SU-DHL-6 (cell line): ENCODE results near the gene SUN5.

Experiments used
- H2AFZ ChIP-seq: fragments of 200-600 bp; sonication (generic); 2 replicates; pipeline ENCODE4 v1.6.1; 2014; ENCODE audit warnings: low read depth, mild to moderate bottlenecking, moderate library complexity, mixed read lengths, antibody characterized with exemption, low read length; ENCODE audit not compliant: severe bottlenecking
- H3F3A ChIP-seq: fragments of 200-600 bp; shearing (Covaris generic); 2 replicates; pipeline ENCODE4 v1.6.0; 2016; ENCODE audit warnings: antibody characterized with exemption, mild to moderate bottlenecking; ENCODE audit not compliant: insufficient read depth
- H3K27ac ChIP-seq: fragments of 200-600 bp; sonication (generic); 2 replicates; pipeline ENCODE4 v1.5.1; 2016; ENCODE audit warnings: low read depth, mild to moderate bottlenecking, low read length, moderate library complexity, mixed read lengths
- H3K27me3 ChIP-seq: fragments of 200-600 bp; sonication (generic), shearing (Covaris generic); 2 replicates; pipeline ENCODE4 v1.6.0; 2014; ENCODE audit warnings: mild to moderate bottlenecking, low read length
- H3K36me3 ChIP-seq: fragments of 200-600 bp; sonication (generic); 2 replicates; pipeline ENCODE4 v1.6.1; 2014; ENCODE audit warnings: mild to moderate bottlenecking, low read length, mixed read lengths
- H3K4me2 ChIP-seq: fragments of 300-600, 200-600 bp; shearing (Covaris generic), sonication (generic); 2 replicates; pipeline ENCODE4 v1.6.0; 2014; ENCODE audit warnings: low read length, low read depth, mild to moderate bottlenecking; ENCODE audit not compliant: poor library complexity, severe bottlenecking
- H3K4me3 ChIP-seq: fragments of 200-600 bp; sonication (generic); 2 replicates; pipeline ENCODE4 v1.5.1; 2014; ENCODE audit warnings: antibody characterized with exemption, low read length, mild to moderate bottlenecking, mixed read lengths; ENCODE audit not compliant: insufficient read depth, poor library complexity, severe bottlenecking
- H3K79me2 ChIP-seq: fragments of 200-600 bp; sonication (generic); 2 replicates; pipeline ENCODE4 v1.6.1; 2014; ENCODE audit warnings: mild to moderate bottlenecking, low read length, moderate library complexity; ENCODE audit not compliant: insufficient read depth
- H3K9ac ChIP-seq: fragments of 200-600 bp; sonication (generic); 2 replicates; pipeline ENCODE4 v1.7.0; 2014; ENCODE audit warnings: mild to moderate bottlenecking, low read length
- H3K9me2 ChIP-seq: fragments of 200-600 bp; sonication (generic); replicated peaks from 2 replicates; pipeline ENCODE4 v1.6.1; 2014; ENCODE audit warnings: low read length; ENCODE audit not compliant: insufficient read depth
- H3K9me3 ChIP-seq: fragments of 200-600 bp; sonication (generic); 2 replicates; pipeline ENCODE4 v1.6.1; 2014; ENCODE audit warnings: low read length, mixed read lengths; ENCODE audit not compliant: insufficient read depth
- H4K20me1 ChIP-seq: fragments of 200-600 bp; sonication (generic); 2 replicates; pipeline ENCODE4 v1.6.1; 2014; ENCODE audit warnings: low read depth, mild to moderate bottlenecking, antibody characterized with exemption, low read length, moderate library complexity, mixed read lengths
- CTCF ChIP-seq: fragments of 200-600 bp; sonication (generic); IDR thresholded peaks from one replicate; pipeline ENCODE4 v1.5.1; 2017; ENCODE audit warnings: antibody characterized with exemption, mild to moderate bottlenecking, low read length, moderate library complexity; ENCODE audit not compliant: insufficient read depth, poor library complexity, severe bottlenecking
- EZH2phosphoT487 ChIP-seq: fragments of 200-600 bp; sonication (generic), shearing (Covaris generic); conservative IDR thresholded peaks from 2 replicates; pipeline ENCODE4 v1.6.1; 2018; ENCODE audit warnings: mild to moderate bottlenecking, antibody characterized with exemption, low read length, moderate library complexity, mixed read lengths

Gene SUN5

GRCh38 chr20:32983459-32984112 is 20.6 kb downstream of the SUN5 start:
- no peak overlapping the region for H3K27ac ChIP-seq
- no peak overlapping the region for H2AFZ ChIP-seq
- no peaks in the 10 kb centered on the region for H3K27me3 ChIP-seq
- H3K36me3 ChIP-seq: no peaks in the 10 kb centered on the region
- H3K79me2 ChIP-seq: no peaks in the 10 kb centered on the region
- H3K9me2 ChIP-seq: no peaks in the 10 kb centered on the region
- H3F3A ChIP-seq: no peaks in the 10 kb centered on the region
- H3K9me3 ChIP-seq: no peaks in the 10 kb centered on the region
- H3K4me3 ChIP-seq: no peak overlapping the region
- TF ChIP-seq EZH2phosphoT487 (no peak), CTCF (no peak)
- H4K20me1 ChIP-seq: no peaks in the 10 kb centered on the region
- no peak overlapping the region for H3K4me2 ChIP-seq
- no peak overlapping the region for H3K9ac ChIP-seq

GRCh38 chr20:32982617-32983458 is 21.4 kb downstream of the SUN5 start:
- Histone ChIP-seq H3K27ac (no peak overlapping the region), H2AFZ (no peak overlapping the region), H3K9ac (no peak overlapping the region), H3K9me3 (no peaks in the 10 kb centered on the region), H4K20me1 (no peaks in the 10 kb centered on the region), H3K79me2 (no peaks in the 10 kb centered on the region), H3K9me2 (no peaks in the 10 kb centered on the region), H3K27me3 (no peaks in the 10 kb centered on the region), H3K4me2 (no peak overlapping the region), H3F3A (no peaks in the 10 kb centered on the region), H3K36me3 (no peaks in the 10 kb centered on the region), H3K4me3 (no peak overlapping the region)
- no peak for TF ChIP-seq EZH2phosphoT487
- no peak for TF ChIP-seq CTCF

- no peak for TF ChIP-seq EZH2phosphoT487
- no peak for TF ChIP-seq CTCF
- Histone ChIP-seq H3F3A (no peaks in the 10 kb centered on the region), H3K27ac (no peak overlapping the region), H3K79me2 (no peaks in the 10 kb centered on the region), H3K9me2 (no peaks in the 10 kb centered on the region), H3K27me3 (no peaks in the 10 kb centered on the region), H2AFZ (no peak overlapping the region), H3K4me3 (no peak overlapping the region), H3K36me3 (no peaks in the 10 kb centered on the region), H3K9me3 (no peaks in the 10 kb centered on the region), H3K9ac (no peak overlapping the region), H3K4me2 (no peak overlapping the region), H4K20me1 (no peaks in the 10 kb centered on the region)
Observed at GRCh38 chr20:32980990-32981389, 23.2 kb downstream of the SUN5 start.
